ENCODE results near the gene DUSP7. TPM values are rescaled to one million over a fixed set of nuclear protein-coding genes. Genes with fewer than 3 reads are reported as not detected.

Gene DUSP7
- total RNA-seq, 6 donors from 2014 or later: 24.1 to 49.1 (median 35.3) TPM

DNA sequence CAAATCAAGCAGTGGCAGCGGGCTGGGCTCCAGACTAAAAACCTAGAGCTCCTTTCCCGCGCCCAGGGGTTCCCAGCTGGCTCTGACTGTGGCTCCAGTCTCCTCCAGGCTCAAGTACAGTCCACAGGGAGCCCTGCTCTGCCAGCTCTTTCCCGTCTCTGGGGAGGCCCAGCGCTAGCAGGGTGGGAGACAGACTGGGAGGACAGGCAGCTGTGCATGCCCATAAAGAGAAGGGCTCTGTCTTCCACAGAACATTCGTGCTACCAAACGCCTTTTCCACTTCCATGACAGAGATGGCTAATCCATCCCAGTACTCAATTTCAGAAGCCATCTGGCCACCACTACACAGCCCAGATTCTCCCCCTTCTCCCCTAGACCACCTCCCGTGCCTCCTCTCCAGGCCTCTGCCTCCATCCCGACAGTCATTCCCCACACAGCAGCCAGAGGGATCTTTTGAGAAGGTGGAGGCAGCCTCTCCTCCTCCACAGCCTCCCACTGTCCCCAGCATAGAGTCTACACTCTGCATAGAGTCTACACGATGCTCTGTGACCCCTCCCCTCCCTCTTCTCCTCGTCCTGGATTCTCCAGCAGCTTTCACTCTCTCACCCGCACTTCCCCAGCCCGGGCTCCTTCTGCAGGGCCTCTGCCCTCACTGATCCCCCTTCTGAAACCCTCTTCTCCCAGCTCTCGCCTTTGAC, 6.8 kb upstream of the DUSP7 start:
- 86% methylated on average over 14 of the region's 14 CpGs for WGBS, 2 donors
- no peak overlapping the region for H3K4me3 ChIP-seq
- DNase-seq (no peak), ATAC-seq (ENCODE audit: low FRiP score in 2 of 2) (no peak)
- peaks cover 10 to 31% (median 23%) of the 10 kb centered on the region in 4 donors for H3K4me1 ChIP-seq
- no peak overlapping the region for H3K27ac ChIP-seq
- TF ChIP-seq, protein P1, sequence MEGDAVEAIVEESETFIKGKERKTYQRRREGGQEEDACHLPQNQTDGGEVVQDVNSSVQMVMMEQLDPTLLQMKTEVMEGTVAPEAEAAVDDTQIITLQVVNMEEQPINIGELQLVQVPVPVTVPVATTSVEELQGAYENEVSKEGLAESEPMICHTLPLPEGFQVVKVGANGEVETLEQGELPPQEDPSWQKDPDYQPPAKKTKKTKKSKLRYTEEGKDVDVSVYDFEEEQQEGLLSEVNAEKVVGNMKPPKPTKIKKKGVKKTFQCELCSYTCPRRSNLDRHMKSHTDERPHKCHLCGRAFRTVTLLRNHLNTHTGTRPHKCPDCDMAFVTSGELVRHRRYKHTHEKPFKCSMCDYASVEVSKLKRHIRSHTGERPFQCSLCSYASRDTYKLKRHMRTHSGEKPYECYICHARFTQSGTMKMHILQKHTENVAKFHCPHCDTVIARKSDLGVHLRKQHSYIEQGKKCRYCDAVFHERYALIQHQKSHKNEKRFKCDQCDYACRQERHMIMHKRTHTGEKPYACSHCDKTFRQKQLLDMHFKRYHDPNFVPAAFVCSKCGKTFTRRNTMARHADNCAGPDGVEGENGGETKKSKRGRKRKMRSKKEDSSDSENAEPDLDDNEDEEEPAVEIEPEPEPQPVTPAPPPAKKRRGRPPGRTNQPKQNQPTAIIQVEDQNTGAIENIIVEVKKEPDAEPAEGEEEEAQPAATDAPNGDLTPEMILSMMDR (IDR thresholded peaks at IDR 0.05): no peak
- TF ChIP-seq EP300 (IDR thresholded peaks at IDR 0.05) (no peak), POLR2AphosphoS5 (IDR thresholded peaks at IDR 0.05) (no peak), POLR2A (IDR thresholded peaks at IDR 0.05) (no peak)
- H3K9me3 ChIP-seq: no peaks in the 10 kb centered on the region
- H3K36me3 ChIP-seq: no peaks in the 10 kb centered on the region
- no peaks in the 10 kb centered on the region for H3K27me3 ChIP-seq

DNA sequence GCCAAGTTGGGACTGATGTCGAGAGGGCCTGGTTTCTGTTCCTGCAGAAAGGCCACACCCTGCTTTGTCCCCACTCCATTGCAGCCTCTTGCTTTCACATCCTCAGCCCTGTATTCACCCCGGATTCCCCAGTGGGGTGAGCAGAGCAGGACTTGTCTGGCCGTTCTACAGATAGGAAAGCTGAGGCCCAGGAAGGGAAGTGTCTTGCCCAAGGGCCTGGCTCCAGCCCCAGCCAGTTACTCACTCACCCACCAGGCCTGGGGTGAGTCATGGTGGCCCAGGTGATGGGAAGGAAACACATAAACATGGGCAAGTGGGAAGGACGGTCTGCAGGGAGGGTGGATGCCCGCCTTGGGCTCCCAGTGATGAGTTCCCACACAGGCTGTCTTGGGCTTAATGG, 6.1 kb upstream of the DUSP7 start:
- peak overlapping the region in 1 of 4 donors; percentile 35 for H3K27ac ChIP-seq
- H3K36me3 ChIP-seq: no peaks in the 10 kb centered on the region
- H3K4me3 ChIP-seq: no peak overlapping the region
- peaks cover 16 to 37% (median 30%) of the 10 kb centered on the region in 4 donors for H3K4me1 ChIP-seq
- peak in 1 of 2 donors; percentile 74 for DNase-seq
- 57 to 77% methylated on average over 4 to 5 of the region's 5 CpGs for WGBS, 2 donors
- TF ChIP-seq POLR2A (IDR thresholded peaks at IDR 0.05): no peak
- peak in 1 of 4 donors; percentile 7 for TF ChIP-seq EP300 (IDR thresholded peaks at IDR 0.05)
- TF ChIP-seq POLR2AphosphoS5 (IDR thresholded peaks at IDR 0.05): peak; percentile 12 to 72
- TF ChIP-seq, protein P1 (IDR thresholded peaks at IDR 0.05): no peak
- no peaks in the 10 kb centered on the region for H3K9me3 ChIP-seq
- no peaks in the 10 kb centered on the region for H3K27me3 ChIP-seq
- peak in 1 of 2 donors; percentile 79 for ATAC-seq (ENCODE audit: low FRiP score in 2 of 2)

DNA sequence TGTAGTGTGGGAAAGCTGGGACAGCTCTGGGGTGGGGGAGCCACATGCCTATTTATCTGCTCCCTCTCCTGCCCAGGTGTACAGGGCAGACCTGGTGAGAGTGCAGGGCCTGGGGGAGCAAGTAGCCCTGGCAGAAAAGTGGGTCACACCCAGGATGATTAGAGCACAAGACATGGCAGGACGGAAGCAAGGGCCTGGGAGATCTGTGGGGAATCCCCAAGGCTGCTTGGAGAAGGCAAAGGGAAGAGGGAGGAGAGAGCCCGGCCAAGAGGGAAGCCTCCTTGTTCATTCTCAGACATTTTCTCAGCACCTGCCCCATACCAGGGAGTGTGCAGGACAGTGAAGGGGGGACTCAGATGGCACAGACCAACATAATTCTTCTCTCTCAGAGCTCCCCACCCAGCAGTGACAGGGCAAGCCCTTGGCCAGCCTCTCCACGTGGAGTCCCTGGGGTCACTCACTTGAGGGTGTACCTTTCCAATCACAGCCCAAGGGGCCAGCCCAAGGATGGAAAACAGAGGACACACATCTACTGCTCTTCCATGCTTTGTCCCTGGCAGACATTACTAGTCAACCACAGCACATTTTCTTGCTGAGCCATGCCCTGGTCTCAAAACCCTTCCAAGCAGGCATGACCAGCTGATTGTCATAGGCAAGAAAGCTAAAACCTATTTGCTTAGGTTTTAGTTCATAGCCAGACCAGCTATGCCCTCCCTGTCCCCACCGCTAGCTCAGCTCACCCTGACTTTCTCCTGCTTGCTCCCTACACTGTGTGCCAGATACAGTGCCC, 4.9 kb upstream of the DUSP7 start:
- Histone ChIP-seq H3K4me3 (no peak overlapping the region), H3K4me1 (peaks cover 16 to 43% (median 36%) of the 10 kb centered on the region in 4 donors), H3K36me3 (no peaks in the 10 kb centered on the region), H3K27me3 (no peaks in the 10 kb centered on the region), H3K27ac (no peak overlapping the region), H3K9me3 (no peaks in the 10 kb centered on the region)
- DNase-seq (peak in 1 of 2 donors; percentile 58), ATAC-seq (ENCODE audit: low FRiP score in 2 of 2) (no peak)
- TF ChIP-seq EP300 (IDR thresholded peaks at IDR 0.05) (no peak), POLR2A (IDR thresholded peaks at IDR 0.05) (no peak), POLR2AphosphoS5 (IDR thresholded peaks at IDR 0.05) (no peak)
- TF ChIP-seq, protein P1 (IDR thresholded peaks at IDR 0.05): no peak
- 67 to 70% methylated on average over 4 of the region's 4 CpGs for WGBS, 2 donors

DNA sequence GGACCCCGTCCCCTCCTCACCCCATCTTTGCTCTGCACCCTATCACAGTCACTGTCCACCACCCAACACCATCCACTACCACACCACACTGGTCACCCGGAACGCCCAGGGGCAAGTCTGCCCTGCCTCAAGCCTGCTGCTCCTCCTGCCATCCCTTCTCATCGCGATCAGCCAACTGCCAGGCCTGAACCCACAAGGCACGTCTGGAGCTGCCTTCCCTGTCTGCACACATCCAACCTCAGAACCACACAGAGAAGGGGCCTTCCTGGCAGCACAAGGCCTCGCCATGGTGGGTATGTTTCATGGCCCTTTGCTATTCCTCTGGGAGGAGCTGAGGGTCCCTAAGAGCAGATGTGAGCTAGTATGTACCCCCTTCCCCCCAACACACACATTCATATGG, 3.4 kb upstream of the DUSP7 start:
- TF ChIP-seq POLR2AphosphoS5 (IDR thresholded peaks at IDR 0.05) (no peak), EP300 (IDR thresholded peaks at IDR 0.05) (no peak), POLR2A (IDR thresholded peaks at IDR 0.05) (no peak)
- TF ChIP-seq, protein P1 (IDR thresholded peaks at IDR 0.05): no peak
- no peaks in the 10 kb centered on the region for H3K36me3 ChIP-seq
- ATAC-seq (ENCODE audit: low FRiP score in 2 of 2) (no peak), DNase-seq (no peak)
- H3K27me3 ChIP-seq: no peaks in the 10 kb centered on the region
- H3K4me3 ChIP-seq: no peak overlapping the region
- H3K27ac ChIP-seq: no peak overlapping the region
- H3K9me3 ChIP-seq: no peaks in the 10 kb centered on the region
- peaks cover 6 to 39% (median 33%) of the 10 kb centered on the region in 4 donors for H3K4me1 ChIP-seq
- WGBS, 2 donors: 95 to 97% methylated on average over 7 of the region's 7 CpGs
